NCI-H2227 (cell line): ENCODE results near the gene MBP.

Source experiments
- DNase-seq: peaks from one replicate; lab custom pipeline; 2025; ENCODE audit not compliant: unreplicated experiment; lab: John Stamatoyannopoulos, UW

MBP gene

DNA sequence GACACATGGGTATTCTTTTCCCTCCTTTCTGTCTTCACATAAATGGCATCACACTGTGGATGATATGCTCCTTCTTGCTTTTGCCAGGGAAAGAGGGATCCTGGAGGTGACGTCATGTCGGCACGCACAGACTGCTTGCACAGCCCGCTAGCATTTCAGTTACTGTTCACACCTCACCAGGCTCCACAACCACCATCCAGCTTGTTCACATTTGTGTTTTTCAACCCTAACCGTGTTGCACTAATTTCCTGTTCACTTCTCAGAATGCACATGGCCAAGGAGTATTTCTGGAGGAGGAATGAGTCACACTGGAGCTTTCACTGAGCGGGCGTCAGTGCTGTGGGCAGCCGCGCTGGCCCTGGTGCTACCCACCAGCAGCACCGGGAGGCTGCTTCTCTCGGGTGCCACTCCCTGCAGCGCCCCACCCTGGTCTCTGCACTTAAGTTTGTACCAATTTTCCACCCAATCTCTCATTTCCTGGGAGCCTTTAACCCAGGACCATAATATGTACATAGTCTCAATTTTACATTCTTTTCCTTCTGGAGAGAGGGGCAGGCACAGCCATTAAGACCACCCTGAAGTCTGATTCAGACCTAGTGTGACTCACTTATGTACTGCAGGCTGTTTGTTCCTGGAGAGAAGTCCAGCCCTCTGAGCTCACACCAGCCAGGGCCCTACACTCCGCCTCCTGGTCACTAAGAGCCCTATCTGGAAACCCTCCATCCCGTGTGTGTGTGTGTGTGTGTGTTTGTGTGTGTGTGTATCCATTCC is 65.1 kb downstream of the MBP start:
- no peak for DNase-seq

DNA sequence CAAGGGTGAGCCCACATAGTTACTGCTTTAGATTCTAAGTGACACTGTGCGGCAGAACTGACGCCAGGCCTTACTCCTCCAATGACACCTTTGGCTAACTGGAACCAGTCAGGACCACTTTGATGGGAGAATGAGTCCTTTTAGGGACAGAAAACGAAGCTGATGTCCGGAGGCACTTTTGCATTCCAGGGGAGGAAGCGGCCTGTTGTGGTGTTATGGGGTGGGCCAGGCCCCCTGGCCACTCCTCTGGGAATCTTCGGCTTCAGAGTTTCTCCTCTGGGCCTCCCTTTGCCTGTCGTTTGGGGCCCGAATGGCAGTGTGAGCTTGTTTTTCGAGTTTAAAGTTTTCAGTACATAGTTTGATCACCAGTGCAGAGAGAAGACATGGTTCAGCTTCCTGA is 65.9 kb downstream of the MBP start:
- DNase-seq: no peak

DNA sequence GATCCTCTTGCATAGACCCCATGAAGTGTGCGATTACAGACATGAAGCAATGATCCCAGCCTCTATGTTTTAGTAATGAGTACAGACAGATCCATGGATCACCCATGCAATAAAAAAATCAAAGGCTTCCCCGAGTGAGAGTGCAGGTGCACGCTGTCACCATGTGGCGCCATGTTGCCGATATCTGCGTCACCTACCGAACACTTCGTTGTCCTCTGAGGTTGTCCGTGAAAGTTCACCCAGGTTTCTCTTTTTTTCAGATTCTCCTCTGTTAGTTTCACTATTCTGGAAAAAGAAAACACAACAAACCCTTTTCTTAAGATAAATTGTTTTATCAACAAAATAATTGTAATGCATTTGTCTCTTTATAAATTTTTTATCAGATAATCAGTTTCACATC is 66.5 kb downstream of the MBP start:
- no peak for DNase-seq

DNA sequence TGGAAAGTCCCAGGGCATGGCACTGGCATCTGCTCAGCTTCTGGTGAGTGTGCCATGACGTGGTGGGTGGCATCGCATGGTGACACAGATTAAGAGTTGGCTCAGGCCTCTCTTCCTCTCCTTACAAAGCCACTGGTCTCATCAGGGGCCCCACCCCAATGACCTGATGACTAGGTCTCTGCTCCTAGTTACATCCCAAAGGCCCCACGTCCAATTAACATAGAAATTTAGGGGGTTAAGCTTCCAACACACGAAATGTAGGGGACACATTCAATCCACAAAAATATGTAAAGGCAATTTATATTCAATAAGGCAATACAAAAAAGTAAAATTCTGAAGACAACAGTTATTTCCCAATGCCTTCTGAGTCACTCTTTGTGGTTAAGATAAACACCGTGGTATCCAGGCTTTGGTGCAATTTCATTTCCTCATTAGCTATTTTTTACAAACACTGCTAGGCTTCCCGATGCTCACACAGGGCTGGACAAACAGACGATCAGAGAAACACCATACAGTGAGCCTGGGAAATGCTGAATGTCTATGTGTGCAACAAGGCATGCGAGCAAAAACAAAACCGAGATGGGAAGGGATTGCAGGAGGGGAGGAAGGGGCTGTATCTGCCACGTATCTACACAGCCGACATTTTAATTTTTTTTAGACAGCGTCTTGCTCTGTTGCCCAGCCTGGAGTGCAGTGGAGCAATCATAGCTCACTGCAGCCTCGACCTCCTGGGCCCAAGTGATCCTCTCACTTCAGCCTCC is 67.2 kb downstream of the MBP start:
- DNase-seq: no peak

DNA sequence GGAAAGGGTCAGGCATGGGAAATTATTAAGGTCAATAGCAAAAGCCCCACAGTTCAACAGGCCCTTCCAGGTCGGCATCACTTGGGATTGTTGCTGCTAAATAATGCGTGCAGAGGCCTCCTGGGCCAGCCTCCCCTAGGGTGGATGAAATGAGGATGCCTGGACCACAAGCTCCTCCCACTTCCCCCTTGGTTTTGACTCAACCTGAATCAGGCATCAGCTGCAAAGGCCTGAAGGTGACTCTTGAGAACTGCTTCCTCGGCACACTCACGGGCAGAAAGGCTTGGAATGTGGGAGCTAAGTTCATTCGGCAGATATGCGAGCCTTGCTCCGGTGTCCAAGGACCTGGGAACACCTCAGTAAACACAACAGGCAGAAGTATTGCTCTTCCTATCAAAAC is 69.3 kb downstream of the MBP start:
- DNase-seq: no peak

DNA sequence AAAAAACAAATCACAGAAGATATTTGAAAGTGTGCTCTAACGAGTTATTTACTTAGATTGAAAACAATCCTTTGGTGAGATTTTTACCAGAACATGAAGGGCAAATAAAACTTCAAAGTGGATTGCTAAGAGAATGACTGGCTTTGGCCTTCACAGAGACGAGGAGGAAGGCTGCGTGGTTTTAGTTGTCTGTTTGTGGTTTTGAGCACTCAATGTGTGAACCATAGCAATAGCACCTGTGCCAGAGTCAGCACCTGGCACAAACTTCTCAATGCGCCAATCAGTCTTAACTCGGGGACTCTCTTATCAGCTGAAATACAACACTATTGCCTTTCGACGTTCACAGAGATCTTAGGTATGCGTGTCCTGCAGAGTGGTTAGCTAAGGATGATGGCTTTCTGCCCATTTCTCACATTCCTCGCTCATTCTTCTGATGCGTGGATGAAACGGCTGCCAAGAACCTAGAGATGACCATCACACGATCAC is 70.0 kb downstream of the MBP start:
- no peak for DNase-seq

DNA sequence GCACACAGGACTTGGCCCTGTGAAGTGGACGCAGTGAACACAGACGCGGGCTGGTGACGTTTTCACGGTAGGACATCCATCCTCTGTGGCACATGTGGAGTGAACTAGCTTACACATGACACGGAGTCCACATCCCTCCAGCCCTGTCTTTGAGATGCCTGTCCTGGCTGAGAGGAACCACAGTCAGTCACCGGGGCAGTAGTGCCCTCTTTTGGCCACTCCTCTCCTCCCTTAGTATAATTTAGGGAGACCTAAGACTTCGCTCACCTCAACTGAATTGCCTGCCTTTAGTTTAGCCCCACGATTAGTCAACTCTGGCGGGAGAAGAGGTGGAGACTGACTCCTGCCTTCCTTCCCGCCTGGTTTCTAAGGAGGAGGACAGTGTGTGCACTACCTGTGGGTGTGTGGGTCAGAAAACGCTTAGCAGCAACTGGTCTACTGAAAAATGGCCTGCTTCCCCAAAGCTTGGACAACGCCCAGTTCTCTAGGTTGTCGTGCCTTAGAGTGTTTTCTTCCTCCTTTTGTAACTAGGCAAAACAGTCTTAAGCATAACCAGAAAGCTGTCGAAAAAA is 70.6 kb downstream of the MBP start:
- DNase-seq: no peak

DNA sequence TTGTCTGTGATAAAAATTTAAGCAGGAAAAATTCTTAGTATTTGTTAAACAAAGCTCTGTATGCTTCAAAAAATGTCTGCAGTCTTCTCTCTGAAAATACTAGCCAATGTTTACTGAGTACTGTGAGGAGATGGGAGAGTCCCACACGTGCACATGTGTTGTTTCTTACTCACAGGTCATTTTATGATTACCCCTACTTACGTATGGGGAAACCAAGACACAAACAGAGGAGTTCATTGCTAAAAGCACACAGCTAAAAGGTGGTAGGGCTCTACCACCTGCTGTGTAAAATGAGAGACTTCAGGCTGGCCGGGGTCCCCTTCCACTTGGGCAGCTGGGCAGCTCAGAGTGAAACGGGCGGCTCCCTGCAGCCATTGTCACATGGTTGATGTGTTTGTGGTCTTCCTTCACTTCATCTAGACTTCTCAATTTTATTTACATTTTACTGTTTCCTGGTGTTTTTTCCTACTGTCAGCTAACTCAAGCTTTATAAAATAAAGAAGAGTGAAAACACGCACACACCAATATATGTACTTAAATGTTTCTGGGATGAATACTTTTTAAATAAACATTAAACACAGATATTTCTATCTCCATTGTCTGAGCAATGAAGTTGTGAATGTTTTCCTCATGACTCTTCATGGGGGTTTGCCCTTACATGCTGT is 71.2 kb downstream of the MBP start:
- no peak for DNase-seq

DNA sequence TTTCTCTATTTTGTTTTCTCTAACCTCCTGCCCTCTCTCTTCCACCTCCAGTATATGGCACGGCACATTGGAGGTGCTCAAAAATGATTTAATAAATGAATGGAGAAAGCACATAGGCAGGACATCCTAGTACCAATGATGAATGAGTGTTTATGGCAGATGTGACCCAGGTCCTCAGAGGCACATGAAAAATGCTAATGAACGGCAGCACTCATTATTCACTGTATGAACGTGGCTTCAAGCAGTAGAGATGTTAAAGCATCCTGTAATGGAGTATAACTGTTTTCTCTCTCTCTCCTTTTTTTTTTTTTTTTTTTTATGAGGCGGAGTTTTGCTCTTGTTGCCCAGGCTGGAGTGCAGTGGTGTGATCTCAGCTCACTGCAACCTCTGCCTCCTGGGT is 72.4 kb downstream of the MBP start:
- DNase-seq: no peak

DNA sequence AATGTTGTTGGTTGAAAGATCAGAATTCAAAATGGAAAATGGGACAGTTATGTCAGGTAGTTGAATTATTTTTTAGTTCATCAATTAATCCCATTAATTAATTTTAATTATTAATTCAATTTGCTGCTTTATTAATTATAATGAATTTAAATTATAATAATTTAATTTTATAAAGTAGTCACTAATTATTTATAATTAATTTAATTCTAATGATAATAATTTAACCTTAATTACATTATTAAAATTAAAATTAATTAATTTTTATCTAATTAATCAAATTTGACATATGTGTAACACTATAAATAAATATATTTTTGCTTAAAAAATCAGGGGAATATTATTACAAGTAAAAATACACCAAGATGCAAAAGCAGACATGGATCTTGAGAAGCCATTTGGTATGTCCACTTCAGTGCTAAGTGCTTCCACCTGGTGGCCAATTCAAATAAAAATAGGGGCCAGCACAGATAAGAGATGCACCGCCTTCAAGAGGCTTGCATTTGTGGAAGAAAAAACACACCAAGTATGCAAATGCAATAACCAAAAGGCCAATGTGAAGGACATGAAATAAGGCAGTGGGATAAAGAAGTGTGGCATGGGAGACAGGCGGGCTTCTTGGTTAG is 73.2 kb downstream of the MBP start:
- peak; percentile 66 for DNase-seq

DNA sequence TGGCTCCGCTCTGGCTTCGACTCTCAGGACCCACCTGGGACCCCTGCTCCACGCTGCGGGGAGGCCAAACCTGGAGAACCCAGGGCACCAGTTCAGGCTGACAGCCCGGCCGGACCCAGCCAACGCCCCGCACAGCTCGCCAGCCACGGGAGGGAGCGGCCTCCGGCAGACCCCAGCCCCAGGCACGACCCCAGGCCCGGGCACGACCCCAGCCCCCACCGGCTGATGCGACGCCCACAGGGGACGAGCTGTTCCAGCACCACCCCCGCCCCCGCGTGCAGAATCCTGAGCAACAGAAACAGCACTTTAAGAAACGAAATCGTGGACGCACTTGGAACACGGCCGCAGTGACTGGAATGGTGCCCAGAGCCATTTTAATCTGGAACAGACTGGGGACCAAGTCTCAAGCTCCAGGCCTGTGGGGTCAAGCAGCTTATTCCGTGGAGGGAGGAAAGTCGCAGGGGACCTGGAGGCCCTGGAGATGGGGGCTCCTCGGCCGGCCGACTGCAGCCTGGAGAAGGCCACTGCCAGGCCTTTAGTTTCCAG is 74.2 kb downstream of the MBP start:
- no peak for DNase-seq

DNA sequence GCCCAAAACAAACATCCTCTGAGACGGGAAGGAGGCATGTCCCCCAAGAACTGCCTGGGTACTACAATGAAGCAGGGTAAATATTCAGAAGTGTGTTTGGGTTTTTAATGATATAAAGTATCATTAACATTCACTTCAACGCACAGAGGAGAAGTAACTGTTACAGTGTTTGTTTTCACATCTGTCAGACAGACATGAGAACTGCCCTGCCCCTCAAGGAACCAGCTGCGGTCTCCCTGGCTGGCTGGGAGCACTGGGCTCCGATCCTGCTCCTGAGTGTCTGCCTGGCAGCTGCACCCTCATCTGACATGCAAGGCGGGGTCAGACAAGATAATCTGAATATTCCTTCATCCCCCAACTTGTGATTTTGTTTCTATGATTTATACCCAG is 75.6 kb downstream of the MBP start:
- DNase-seq: no peak

DNA sequence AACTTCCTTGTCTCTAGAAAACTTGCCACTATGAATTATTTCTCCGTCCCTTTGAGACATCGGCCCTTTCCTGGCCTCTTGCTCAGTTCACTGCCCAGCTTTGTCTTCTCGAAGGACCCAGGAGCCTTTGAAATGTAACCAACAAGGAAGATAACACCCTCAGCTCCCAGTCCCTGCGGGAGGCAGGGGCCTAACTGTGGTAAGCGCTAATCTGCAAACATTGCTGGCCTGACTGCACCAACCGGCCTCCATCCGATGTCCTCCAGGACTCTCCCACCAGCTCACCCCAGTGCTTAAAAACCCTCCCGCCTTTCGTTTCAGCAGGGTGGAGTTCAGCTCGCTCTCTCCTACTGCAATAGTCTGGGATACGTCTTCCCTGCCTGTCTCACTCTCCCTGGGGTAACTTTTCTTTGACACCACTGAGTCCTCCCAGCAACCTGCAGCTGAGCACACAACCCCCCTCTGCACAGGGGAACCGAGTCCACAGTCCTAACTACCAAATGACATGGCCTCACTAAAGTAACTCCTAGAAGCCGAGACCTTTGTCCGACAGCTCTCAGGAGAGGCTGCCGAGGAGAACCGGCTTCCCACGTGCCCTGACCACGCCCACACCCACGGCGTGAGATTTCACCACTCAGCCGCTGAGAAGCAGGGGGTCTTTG is 76.1 kb downstream of the MBP start:
- no peak for DNase-seq

DNA sequence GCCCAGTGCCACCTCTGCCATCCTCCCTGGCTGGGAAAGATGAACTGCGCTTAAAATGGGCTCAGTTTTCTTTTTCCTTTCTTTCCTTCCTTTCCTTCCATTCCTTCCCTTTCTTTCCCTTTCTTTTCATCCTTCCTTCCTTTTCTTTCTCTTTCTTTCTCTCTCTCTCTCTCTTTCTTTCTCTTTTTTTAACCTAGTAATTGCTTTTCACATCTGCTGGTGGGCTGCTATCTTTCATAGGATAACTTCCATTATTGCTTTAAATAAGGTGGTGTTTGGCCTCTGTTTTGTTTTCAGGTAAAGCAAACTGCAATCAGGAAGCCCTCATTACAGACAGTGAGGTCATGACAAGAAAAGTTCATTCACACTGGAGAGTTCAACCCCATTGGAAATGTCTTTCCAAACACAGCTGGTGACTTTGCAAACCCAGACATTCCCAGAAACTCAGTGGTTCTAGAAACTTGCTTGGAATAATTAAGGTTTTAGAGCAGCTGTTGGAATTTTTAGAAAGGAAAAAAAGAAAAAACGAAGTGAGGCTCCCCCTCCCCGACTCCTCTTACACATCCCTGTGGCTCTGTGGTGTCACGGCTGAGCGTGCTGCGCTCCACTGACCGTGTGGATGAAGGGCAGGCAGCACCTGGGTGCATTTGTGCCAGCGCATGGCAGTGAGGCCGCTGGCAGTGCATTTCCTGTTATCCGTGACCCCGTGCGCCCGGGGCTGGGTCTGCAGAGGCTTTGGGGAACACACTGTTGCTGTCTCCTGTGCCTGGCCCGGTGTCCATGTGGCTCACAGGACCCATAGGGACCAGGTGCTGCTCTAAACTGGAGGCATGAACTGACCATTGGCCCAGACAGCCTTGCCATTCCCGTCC is 76.9 kb downstream of the MBP start:
- no peak for DNase-seq

DNA sequence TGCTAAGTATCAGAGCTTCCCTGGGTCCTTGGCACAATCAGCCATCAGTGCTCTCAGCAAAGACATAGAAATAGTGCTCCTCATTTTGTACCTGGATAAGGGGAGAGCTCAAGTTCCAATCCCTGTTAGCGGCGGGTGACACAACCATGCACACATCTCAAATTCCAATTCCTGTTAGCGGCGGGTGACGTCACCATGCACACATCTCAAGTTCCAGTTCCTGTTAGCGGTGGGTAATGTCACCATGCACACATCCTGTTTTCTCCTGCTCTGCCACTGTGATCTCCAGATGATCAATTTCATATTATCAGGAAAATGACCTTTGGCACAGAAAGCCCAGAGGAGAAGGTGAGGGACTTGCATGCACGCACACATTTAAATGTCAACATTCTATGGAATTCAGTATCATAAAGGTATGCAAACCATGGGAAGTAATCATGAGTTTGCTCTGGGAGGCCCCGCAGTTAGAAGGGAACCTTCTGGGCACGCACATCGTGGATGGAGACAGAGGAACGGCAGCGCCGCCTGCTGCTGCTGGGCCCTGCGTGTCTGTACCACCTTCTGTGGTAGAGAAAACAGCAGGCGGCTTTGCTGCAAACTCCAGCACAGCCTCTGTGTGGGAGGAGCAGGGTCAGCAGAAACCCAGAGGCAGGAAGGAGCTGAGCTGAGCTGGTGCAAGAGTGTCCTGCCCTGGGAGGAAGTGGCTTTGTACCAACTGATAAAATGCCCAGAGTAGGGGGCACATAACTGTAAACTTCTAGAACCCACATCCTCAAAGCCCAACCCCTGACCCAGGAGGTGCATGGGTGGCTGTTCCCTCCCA is 77.8 kb downstream of the MBP start:
- peak; percentile 28 for DNase-seq

DNA sequence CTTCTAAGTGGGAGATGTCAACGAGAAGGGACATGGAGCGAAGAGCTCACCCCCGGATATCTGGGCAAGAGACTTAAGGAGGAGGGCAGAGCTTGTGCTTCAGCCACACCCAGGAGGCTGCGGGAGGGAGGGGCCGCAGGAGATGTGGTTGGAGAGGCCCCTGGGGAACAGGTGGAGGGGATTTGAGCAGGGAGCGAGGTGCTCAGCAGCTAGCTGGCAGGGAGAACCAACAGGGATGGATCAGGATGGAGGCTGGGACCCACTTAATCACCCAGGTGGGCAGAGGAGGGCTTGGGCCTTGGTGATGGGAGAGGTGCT is 78.3 kb downstream of the MBP start:
- DNase-seq: no peak

DNA sequence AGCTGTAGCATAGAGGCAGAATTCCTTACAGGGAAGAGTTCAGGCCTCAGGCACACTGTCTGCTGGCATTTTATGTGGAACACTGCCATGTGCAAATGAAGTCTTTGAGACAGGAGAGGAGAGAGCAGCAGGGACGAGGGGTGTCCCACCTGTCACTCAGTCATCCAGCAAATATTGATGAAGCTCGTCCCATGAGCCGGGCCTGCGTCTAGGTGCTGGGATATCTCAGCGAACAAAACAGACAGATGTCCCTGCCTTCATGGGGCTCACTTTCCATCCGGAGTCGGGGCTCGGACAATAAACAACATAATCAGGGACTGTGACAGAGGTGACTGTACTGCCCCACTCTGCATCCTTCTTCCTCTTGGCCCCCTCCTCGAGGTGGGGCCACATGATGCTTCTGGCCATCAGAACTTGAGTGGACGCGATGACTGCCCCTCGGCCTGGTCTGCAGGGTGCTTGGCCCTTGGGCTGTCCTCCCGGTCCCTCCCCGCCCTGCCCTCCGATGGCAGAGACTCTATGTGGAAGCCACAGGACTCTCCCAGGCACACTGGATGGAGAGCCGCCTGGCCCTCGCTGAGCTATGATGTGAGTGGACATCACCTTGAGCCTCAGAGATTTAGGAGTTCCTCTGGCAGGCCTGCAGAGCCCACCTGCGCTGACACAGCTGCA is 78.8 kb downstream of the MBP start:
- no peak for DNase-seq

DNA sequence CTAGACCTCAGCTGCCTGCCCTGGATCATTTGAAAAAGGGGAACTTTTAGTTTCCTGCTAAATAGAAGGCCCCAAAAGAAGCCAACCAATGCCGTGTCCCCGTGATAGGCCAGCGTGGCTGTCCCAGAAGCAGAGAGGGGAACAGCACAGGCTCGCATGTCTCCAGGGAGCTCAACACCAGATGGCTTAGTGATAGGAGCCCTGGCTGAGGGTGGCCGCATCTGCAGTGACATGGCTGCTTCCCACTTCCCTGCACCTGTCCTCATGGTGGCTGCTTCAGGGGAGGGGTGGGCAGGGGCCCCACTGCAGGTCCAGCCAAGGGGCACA is 79.6 kb downstream of the MBP start:
- no peak for DNase-seq
